ENCODE measurements around the gene SETD1B.
"Not testable (repeated sequence)": the region's sequence is repeated elsewhere in the genome, so short reads cannot be mapped to it uniquely, and the experiment has no call there.

SETD1B gene

GRCh38 chr12:121803861-121804416, at the start of gene SETD1B:
Gene SETD1B (plus strand): TSS chr12:121804009. CDS start chr12:121804738, 729 bp downstream.
- TF ChIP-seq CTCF (IDR thresholded peaks at IDR 0.05; ENCODE audit: low read depth, low read length, missing control alignments), result no peak
- peak within 1 kb of the TSS; percentile 63 for H3K4me3 ChIP-seq (replicated peaks; ENCODE audit: low read depth, low read length)
- DNase-seq (ENCODE audit: extremely low read depth, low read depth), result no peak

GRCh38 chr12:121754836-121755235, 49.0 kb upstream of the SETD1B start:
- no peak for DNase-seq (ENCODE audit: extremely low read depth, low read depth)
- TF ChIP-seq CTCF (IDR thresholded peaks at IDR 0.05; ENCODE audit: low read depth, low read length, missing control alignments), result no peak
- H3K4me3 ChIP-seq (replicated peaks; ENCODE audit: low read depth, low read length), result no peak overlapping the region

- no peak for DNase-seq (ENCODE audit: extremely low read depth, low read depth)
Observed at GRCh38 chr12:121755591-121755990, 48.2 kb upstream of the SETD1B start.

GRCh38 chr12:121758536-121758935, 45.3 kb upstream of the SETD1B start:
- H3K4me3 ChIP-seq (replicated peaks; ENCODE audit: low read depth, low read length); DNase-seq (ENCODE audit: extremely low read depth, low read depth): not testable (repeated sequence)

More at GRCh38 chr12:121755591-121755990, 48.2 kb upstream of the SETD1B start:
- no peak for TF ChIP-seq CTCF (IDR thresholded peaks at IDR 0.05; ENCODE audit: low read depth, low read length, missing control alignments)
- H3K4me3 ChIP-seq (replicated peaks; ENCODE audit: low read depth, low read length), result no peak overlapping the region

- no peak overlapping the region for H3K4me3 ChIP-seq (replicated peaks; ENCODE audit: low read depth, low read length)
- TF ChIP-seq CTCF (IDR thresholded peaks at IDR 0.05; ENCODE audit: low read depth, low read length, missing control alignments), result no peak
- no peak for DNase-seq (ENCODE audit: extremely low read depth, low read depth)
Observed at GRCh38 chr12:121762269-121762668, 41.5 kb upstream of the SETD1B start.

- no peak for TF ChIP-seq CTCF (IDR thresholded peaks at IDR 0.05; ENCODE audit: low read depth, low read length, missing control alignments)
- no peak overlapping the region for H3K4me3 ChIP-seq (replicated peaks; ENCODE audit: low read depth, low read length)
- no peak for DNase-seq (ENCODE audit: extremely low read depth, low read depth)
Observed at GRCh38 chr12:121764808-121765207, 39.0 kb upstream of the SETD1B start.

GRCh38 chr12:121765573-121765972, 38.2 kb upstream of the SETD1B start:
- no peak for TF ChIP-seq CTCF (IDR thresholded peaks at IDR 0.05; ENCODE audit: low read depth, low read length, missing control alignments)
- no peak overlapping the region for H3K4me3 ChIP-seq (replicated peaks; ENCODE audit: low read depth, low read length)
- peak; percentile 94 for DNase-seq (ENCODE audit: extremely low read depth, low read depth)

Measured in HFF-Myc (cell line).